Measurements from ENCODE around the gene TESMIN. TPM values are rescaled to one million over a fixed set of nuclear protein-coding genes. Genes with fewer than 3 reads are reported as not detected.

Gene TESMIN
- total and polyA plus RNA-seq, 2 of the 13 experiments (the other 11 are each of a cell fraction or from before 2014, with no cell fraction given): 0.15 to 0.45 TPM

DNA sequence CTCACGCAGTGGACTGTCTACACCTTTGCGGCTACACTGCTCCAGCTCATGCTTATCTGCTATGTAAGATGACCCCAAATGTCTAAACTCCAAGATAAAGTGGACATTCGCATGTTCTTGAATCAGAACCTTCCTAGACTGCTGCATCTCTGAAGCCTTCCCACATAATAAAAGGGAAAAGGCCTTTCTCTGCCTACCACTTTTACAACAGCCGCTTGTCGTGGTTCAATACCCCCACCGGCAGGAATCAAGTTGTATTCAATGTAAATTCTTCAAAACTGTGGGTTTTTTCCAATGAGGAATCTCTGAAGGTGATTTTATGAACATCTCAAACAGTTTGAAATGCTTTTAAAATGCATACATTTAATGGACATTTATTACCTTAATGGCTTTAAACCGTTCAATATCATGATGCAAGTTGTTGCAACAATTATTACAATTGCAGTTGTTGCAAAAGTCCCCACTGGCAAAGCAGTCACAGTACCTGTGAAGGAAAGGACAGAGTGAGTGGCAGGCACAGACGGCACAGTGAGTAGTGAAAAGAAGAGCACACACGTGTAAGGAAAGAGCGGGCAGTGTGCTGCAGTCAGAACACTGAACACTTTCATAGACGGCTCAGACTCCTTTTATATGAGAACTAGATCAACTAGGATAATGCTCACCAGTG lies 35.7 kb downstream of the TESMIN start:
- no peak overlapping the region for H3K9ac ChIP-seq (ENCODE audit: insufficient read depth, low read depth, low read length)
- intact Hi-C loops (cut with micrococcal nuclease; ENCODE audit: unreplicated experiment): no loop called here
- no TSS peak for BruUV-seq (replicated peaks)

More for the DNA sequence above, 35.7 kb downstream of the TESMIN start:
- CTCF ChIA-PET (ENCODE audit: low intra/inter-chr PET ratio, low total read pairs): no interaction called here
- Histone ChIP-seq H3K36me3 (replicated peaks in 1 of 2; ENCODE audit: control insufficient read depth in 1 of 2, insufficient read depth in 2 of 2, low read length in 2 of 2) (no peaks in the 10 kb centered on the region), H3K27ac (ENCODE audit: extremely low read length, insufficient read depth, low read length) (no peak overlapping the region), H3K4me2 (ENCODE audit: low read depth, low read length) (no peak overlapping the region), H3K4me1 (ENCODE audit: insufficient read depth, low read length) (no peaks in the 10 kb centered on the region), H3K79me2 (ENCODE audit: insufficient read depth, low read length) (no peaks in the 10 kb centered on the region), H3K4me3 (replicated peaks in 1 of 3; ENCODE audit: insufficient read depth in 1 of 3, low read depth in 2 of 3, low read length in 3 of 3) (no peak overlapping the region), H3K27me3 (ENCODE audit: control insufficient read depth in 1 of 2, insufficient read depth in 2 of 2, low read length in 2 of 2) (peaks cover 6 to 59% of the 10 kb centered on the region in 2 experiments; a peak in 4 of 5 replicates), H2AFZ (ENCODE audit: low read length) (no peak overlapping the region), H4K20me1 (ENCODE audit: insufficient read depth, low read length) (no peaks in the 10 kb centered on the region), H3K9me3 (ENCODE audit: low read length) (0 out of 2 replicates have a peak, but pooled peaks cover 7% of the 10 kb centered on the region)
- POLR2A ChIA-PET: no interaction called here
- in situ Hi-C loops (cut with HindIII; ENCODE audit: extremely low pct_ligation_motif_present, low pct_unique_long_range_greater_than_20kb): no loop called here
- no peak for FAIRE-seq
- TF ChIP-seq, protein P1, sequence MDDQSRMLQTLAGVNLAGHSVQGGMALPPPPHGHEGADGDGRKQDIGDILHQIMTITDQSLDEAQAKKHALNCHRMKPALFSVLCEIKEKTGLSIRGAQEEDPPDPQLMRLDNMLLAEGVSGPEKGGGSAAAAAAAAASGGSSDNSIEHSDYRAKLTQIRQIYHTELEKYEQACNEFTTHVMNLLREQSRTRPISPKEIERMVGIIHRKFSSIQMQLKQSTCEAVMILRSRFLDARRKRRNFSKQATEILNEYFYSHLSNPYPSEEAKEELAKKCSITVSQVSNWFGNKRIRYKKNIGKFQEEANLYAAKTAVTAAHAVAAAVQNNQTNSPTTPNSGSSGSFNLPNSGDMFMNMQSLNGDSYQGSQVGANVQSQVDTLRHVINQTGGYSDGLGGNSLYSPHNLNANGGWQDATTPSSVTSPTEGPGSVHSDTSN (CRISPR knock-in tag; IDR thresholded peaks at IDR 0.05; ENCODE audit: borderline replicate concordance): no peak
- TF ChIP-seq, protein P2, sequence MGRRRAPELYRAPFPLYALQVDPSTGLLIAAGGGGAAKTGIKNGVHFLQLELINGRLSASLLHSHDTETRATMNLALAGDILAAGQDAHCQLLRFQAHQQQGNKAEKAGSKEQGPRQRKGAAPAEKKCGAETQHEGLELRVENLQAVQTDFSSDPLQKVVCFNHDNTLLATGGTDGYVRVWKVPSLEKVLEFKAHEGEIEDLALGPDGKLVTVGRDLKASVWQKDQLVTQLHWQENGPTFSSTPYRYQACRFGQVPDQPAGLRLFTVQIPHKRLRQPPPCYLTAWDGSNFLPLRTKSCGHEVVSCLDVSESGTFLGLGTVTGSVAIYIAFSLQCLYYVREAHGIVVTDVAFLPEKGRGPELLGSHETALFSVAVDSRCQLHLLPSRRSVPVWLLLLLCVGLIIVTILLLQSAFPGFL (CRISPR knock-in tag; IDR thresholded peaks at IDR 0.05): no peak
- TF ChIP-seq, protein P3, sequence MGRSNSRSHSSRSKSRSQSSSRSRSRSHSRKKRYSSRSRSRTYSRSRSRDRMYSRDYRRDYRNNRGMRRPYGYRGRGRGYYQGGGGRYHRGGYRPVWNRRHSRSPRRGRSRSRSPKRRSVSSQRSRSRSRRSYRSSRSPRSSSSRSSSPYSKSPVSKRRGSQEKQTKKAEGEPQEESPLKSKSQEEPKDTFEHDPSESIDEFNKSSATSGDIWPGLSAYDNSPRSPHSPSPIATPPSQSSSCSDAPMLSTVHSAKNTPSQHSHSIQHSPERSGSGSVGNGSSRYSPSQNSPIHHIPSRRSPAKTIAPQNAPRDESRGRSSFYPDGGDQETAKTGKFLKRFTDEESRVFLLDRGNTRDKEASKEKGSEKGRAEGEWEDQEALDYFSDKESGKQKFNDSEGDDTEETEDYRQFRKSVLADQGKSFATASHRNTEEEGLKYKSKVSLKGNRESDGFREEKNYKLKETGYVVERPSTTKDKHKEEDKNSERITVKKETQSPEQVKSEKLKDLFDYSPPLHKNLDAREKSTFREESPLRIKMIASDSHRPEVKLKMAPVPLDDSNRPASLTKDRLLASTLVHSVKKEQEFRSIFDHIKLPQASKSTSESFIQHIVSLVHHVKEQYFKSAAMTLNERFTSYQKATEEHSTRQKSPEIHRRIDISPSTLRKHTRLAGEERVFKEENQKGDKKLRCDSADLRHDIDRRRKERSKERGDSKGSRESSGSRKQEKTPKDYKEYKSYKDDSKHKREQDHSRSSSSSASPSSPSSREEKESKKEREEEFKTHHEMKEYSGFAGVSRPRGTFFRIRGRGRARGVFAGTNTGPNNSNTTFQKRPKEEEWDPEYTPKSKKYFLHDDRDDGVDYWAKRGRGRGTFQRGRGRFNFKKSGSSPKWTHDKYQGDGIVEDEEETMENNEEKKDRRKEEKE (IDR thresholded peaks at IDR 0.05): no peak
- no peak for TF ChIP-seq ZNF883 (CRISPR knock-in tag; IDR thresholded peaks at IDR 0.05; ENCODE audit: not compliant biosample characterization)
- no peak for TF ChIP-seq EED (CRISPR knock-in tag; IDR thresholded peaks at IDR 0.05)
- TF ChIP-seq TAF1 (CRISPR knock-in tag; IDR thresholded peaks at IDR 0.05): no peak
- TF ChIP-seq, protein P4, sequence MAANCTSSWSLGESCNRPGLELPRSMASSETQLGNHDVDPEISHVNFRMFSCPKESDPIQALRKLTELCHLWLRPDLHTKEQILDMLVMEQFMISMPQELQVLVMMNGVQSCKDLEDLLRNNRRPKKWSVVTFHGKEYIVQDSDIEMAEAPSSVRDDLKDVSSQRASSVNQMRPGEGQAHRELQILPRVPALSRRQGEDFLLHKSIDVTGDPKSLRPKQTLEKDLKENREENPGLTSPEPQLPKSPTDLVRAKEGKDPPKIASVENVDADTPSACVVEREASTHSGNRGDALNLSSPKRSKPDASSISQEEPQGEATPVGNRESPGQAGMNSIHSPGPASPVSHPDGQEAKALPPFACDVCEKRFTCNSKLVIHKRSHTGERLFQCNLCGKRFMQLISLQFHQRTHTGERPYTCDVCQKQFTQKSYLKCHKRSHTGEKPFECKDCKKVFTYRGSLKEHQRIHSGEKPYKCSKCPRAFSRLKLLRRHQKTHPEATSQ (CRISPR knock-in tag; IDR thresholded peaks at IDR 0.05; ENCODE audit: borderline replicate concordance): no peak
- no peak for TF ChIP-seq ZNF17 (CRISPR knock-in tag; IDR thresholded peaks at IDR 0.05)
- WGBS (ENCODE audit: low lambda C conversion rate): 57% methylated on average over 11 of the region's 11 CpGs
- no peak for ATAC-seq
- no peak for DNase-seq (ENCODE audit: low spot score)

Measured in HepG2 (cell line).